ENCODE results near the gene TRAM2.

- TF ChIP-seq GATA2 (IDR thresholded peaks at IDR 0.05; ENCODE audit: low read depth, low read length) (no peak), GATA3 (IDR thresholded peaks at IDR 0.05; ENCODE audit: low read depth, low read length) (no peak)
These were observed 82.4 kb downstream of the TRAM2 start for GRCh38 chr6:52494298-52495072.

Measured in SH-SY5Y (cell line).